KMS-11 (cell line): ENCODE data around the gene RELN.

Source experiments
- H2AFZ ChIP-seq: fragments of 200-600 bp; sonication (generic); 2 replicates; pipeline ENCODE4 v1.6.1; 2016; ENCODE audit warnings: antibody characterized with exemption, mixed run types, low read depth
- H3K27ac ChIP-seq: fragments of 200-600 bp; sonication (generic); 2 replicates; pipeline ENCODE4 v1.6.1; 2016; ENCODE audit warnings: mild to moderate bottlenecking, mixed run types
- H3K27me3 ChIP-seq: fragments of 200-600 bp; sonication (generic); 2 replicates; pipeline ENCODE4 v1.6.1; 2017; ENCODE audit warnings: mild to moderate bottlenecking, low read depth, mixed run types, moderate library complexity; ENCODE audit not compliant: insufficient read depth
- H3K36me3 ChIP-seq: fragments of 200-600 bp; sonication (generic); 2 replicates; pipeline ENCODE4 v1.6.1; 2017; ENCODE audit warnings: mild to moderate bottlenecking, mixed run types; ENCODE audit not compliant: insufficient read depth
- H3K4me1 ChIP-seq: fragments of 200-600 bp; sonication (generic); 2 replicates; pipeline ENCODE4 v1.6.1; 2016; ENCODE audit warnings: mild to moderate bottlenecking, low read depth, mixed run types; ENCODE audit not compliant: poor library complexity, severe bottlenecking
- H3K4me2 ChIP-seq: fragments of 200-600 bp; sonication (generic); 2 replicates; pipeline ENCODE4 v1.7.0; 2016; ENCODE audit warnings: mild to moderate bottlenecking, mixed run types
- H3K4me3 ChIP-seq: fragments of 200-600 bp; sonication (generic); IDR thresholded peaks from 2 replicates; pipeline ENCODE4 v1.6.1; 2017; ENCODE audit warnings: low read depth, low read length, mixed read lengths; ENCODE audit not compliant: insufficient read depth
- H3K79me2 ChIP-seq: fragments of 200-600 bp; sonication (generic); 2 replicates; pipeline ENCODE4 v1.6.1; 2016; ENCODE audit warnings: low read depth, mixed run types; ENCODE audit not compliant: insufficient read depth
- H3K9ac ChIP-seq: fragments of 200-600 bp; sonication (generic); 2 replicates; pipeline ENCODE4 v1.6.1; 2016; ENCODE audit warnings: mild to moderate bottlenecking, mixed run types
- H4K20me1 ChIP-seq: fragments of 200-600 bp; sonication (generic); 2 replicates; pipeline ENCODE4 v1.6.1; 2016; ENCODE audit warnings: mild to moderate bottlenecking, mixed run types; ENCODE audit not compliant: insufficient read depth
- TF ChIP-seq, protein P1 (sequence below): fragments of 200-600 bp; sonication (generic); conservative IDR thresholded peaks from 2 replicates; pipeline ENCODE4 v1.6.1; 2017; ENCODE audit warnings: low read depth, mild to moderate bottlenecking, antibody characterized with exemption, low read length, moderate library complexity, mixed read lengths

Gene RELN

DNA sequence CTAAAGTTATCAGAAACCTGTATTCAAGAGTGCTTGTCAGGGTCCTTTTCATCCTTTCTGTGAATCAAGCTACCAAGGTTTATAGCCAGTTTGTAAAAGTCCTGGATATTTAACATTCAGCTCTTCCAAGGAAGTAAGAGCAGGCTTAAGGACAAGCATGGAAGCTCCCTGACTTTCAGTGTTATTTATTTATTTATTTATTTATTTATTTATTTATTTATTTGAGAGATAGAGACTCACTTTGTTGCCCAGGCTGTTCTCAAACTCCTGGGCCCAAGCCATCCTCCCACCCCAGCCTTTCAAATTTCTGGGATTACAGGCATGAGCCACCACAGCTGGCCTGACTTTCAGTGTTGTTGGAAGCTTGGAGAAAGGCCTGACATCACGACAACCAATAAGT lies 44.4 kb upstream of the RELN start:
- Histone ChIP-seq H3K27ac (no peak overlapping the region), H4K20me1 (no peaks in the 10 kb centered on the region), H3K4me1 (no peaks in the 10 kb centered on the region), H3K4me2 (no peak overlapping the region), H3K4me3 (no peak overlapping the region), H3K27me3 (no peaks in the 10 kb centered on the region), H3K9ac (no peak overlapping the region), H3K79me2 (no peaks in the 10 kb centered on the region), H2AFZ (no peak overlapping the region), H3K36me3 (no peaks in the 10 kb centered on the region)
- TF ChIP-seq, protein P1, sequence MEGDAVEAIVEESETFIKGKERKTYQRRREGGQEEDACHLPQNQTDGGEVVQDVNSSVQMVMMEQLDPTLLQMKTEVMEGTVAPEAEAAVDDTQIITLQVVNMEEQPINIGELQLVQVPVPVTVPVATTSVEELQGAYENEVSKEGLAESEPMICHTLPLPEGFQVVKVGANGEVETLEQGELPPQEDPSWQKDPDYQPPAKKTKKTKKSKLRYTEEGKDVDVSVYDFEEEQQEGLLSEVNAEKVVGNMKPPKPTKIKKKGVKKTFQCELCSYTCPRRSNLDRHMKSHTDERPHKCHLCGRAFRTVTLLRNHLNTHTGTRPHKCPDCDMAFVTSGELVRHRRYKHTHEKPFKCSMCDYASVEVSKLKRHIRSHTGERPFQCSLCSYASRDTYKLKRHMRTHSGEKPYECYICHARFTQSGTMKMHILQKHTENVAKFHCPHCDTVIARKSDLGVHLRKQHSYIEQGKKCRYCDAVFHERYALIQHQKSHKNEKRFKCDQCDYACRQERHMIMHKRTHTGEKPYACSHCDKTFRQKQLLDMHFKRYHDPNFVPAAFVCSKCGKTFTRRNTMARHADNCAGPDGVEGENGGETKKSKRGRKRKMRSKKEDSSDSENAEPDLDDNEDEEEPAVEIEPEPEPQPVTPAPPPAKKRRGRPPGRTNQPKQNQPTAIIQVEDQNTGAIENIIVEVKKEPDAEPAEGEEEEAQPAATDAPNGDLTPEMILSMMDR: no peak

DNA sequence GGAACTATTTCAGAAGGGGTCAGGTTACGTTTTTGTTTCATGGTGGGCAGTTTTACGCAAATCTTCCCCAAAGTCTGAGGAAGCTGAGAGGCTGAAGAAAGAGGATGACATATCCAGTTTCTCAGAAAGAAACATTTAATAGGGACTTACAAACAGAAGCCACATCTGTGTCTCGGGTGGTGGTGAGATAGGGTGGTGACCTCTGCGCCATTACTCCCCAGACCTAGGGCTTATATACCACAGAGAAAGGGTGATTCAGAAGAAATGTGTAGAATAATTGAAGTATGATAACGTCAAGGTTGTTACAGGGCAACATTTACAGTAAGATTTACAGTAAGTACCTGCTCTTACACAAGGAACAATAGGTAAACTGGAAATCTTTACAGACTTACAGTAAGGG lies 43.0 kb upstream of the RELN start:
- Histone ChIP-seq H3K36me3 (no peaks in the 10 kb centered on the region), H3K27ac (no peak overlapping the region), H3K4me1 (no peaks in the 10 kb centered on the region), H2AFZ (no peak overlapping the region), H4K20me1 (no peaks in the 10 kb centered on the region), H3K27me3 (no peaks in the 10 kb centered on the region), H3K4me2 (no peak overlapping the region), H3K79me2 (no peaks in the 10 kb centered on the region), H3K4me3 (no peak overlapping the region), H3K9ac (no peak overlapping the region)
- TF ChIP-seq, protein P1: no peak

DNA sequence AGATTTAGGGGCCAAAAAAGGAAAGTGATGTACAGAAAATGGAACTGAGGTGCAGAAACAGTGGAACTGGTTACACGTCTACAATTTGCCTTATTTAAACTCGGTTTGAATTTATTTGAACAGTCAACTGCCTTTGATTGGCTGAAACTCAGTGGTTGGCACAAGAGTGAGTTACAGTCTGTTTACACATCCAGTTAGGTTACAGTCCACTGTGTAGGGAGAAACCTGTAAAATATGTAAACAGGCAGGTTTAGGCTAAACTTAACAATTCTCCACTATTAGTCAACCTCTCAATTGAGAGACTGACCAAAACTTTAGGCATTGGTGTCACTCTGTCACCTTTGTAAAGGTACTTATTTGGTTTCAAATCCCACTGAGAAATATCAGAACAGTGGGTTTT lies 40.3 kb upstream of the RELN start:
- no peak overlapping the region for H2AFZ ChIP-seq
- no peak overlapping the region for H3K9ac ChIP-seq
- no peak overlapping the region for H3K4me3 ChIP-seq
- no peaks in the 10 kb centered on the region for H3K27me3 ChIP-seq
- TF ChIP-seq, protein P1: no peak
- no peak overlapping the region for H3K4me2 ChIP-seq
- H3K79me2 ChIP-seq: no peaks in the 10 kb centered on the region
- H3K4me1 ChIP-seq: no peaks in the 10 kb centered on the region
- H3K36me3 ChIP-seq: no peaks in the 10 kb centered on the region
- H4K20me1 ChIP-seq: no peaks in the 10 kb centered on the region
- no peak overlapping the region for H3K27ac ChIP-seq

DNA sequence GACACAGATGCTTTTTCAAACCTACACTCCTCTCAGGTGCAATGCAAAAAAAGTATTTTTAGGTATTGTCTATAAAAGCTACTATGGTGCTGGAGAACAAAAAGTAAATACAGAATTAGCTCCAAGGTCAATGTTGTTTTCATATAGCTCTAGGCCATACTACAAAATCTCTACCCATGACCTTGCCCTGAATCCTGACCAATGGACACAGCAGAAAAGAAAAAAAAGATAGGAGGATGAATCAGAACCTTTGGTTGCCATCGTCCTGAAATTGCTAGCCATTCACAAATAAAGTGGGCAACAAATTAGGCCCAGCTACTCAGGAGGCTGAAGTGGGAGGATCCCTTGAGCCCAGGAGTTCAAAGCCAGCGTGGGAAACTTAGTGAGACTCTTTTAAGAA lies 35.2 kb upstream of the RELN start:
- H3K27me3 ChIP-seq: no peaks in the 10 kb centered on the region
- H4K20me1 ChIP-seq: no peaks in the 10 kb centered on the region
- no peak overlapping the region for H3K4me3 ChIP-seq
- H3K36me3 ChIP-seq: no peaks in the 10 kb centered on the region
- no peak overlapping the region for H3K4me2 ChIP-seq
- no peak overlapping the region for H3K27ac ChIP-seq
- H3K9ac ChIP-seq: no peak overlapping the region
- no peak overlapping the region for H2AFZ ChIP-seq
- H3K79me2 ChIP-seq: no peaks in the 10 kb centered on the region
- H3K4me1 ChIP-seq: no peaks in the 10 kb centered on the region
- TF ChIP-seq, protein P1: no peak

DNA sequence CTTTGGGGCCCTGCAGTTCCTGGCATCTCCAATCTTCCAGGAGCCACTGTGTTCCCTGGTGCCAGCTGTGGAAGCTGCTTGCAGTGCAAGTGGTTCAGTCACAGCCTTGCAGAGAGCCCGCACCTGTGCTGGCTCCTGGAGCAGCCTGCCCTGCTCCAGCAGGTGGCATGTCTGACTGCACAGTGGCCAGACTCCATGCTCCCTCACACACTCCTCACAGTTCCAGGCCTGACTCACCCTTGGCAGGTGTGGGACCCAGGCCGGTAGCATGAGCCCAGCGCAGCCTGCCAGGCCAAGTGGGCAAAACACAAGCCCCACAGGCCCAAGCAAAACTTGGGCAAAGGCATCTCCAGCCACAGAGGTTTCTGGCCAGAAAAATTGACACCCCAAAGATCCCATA lies 33.6 kb upstream of the RELN start:
- Histone ChIP-seq H3K4me3 (no peak overlapping the region), H3K36me3 (no peaks in the 10 kb centered on the region), H3K9ac (no peak overlapping the region), H3K4me1 (no peaks in the 10 kb centered on the region), H3K4me2 (no peak overlapping the region), H3K27me3 (no peaks in the 10 kb centered on the region), H4K20me1 (no peaks in the 10 kb centered on the region), H3K79me2 (no peaks in the 10 kb centered on the region), H3K27ac (no peak overlapping the region), H2AFZ (no peak overlapping the region)
- TF ChIP-seq, protein P1: no peak
